GM12875 (cell line): ENCODE data around the gene GATAD2A.
"Not testable (repeated sequence)": the region's sequence is repeated elsewhere in the genome, so short reads cannot be mapped to it uniquely, and the experiment has no call there.

ENCODE experiments used
- H3K4me3 ChIP-seq: one replicate; pipeline ENCODE4 v1.5.1; 2011; ENCODE audit warnings: low read depth, low read length, control low read depth
- CTCF ChIP-seq: IDR thresholded peaks from 2 replicates; pipeline ENCODE4 v1.5.1; 2011; ENCODE audit warnings: low read depth, mild to moderate bottlenecking, control low read depth, inconsistent platforms, low read length, moderate library complexity, borderline replicate concordance; ENCODE audit not compliant: insufficient read depth

The GATAD2A gene

DNA sequence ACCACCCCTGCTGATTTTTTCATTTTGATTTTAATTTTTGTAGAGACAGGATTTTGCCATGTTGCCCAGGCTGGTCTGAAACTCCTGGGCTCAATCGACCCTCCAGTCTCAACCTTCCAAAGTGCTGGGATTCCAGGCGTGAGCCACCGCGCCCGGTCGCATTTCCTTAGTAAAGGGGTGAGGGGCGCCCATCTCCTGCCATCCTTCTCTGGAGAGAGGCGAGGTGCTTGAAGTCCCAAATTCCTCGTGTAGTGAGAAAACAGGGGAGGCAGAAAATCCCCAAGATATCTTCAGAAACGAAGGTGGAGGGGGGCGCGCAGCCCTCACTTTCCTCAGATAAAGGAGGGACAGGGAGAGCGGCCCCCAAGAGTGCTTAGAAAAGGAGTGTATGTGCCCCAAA is 21.0 kb upstream of the GATAD2A start:
- H3K4me3 ChIP-seq = peak overlapping the region; percentile 52
- no peak for TF ChIP-seq CTCF

GRCh38 chr19:19385131-19385895 is 20.2 kb upstream of the GATAD2A start:
- peak overlapping the region; percentile 93 for H3K4me3 ChIP-seq
- TF ChIP-seq CTCF = no peak

- TF ChIP-seq CTCF = peak; percentile 34; the same call in 1 of the 2 replicates
- peak overlapping the region; percentile 93 for H3K4me3 ChIP-seq
Measured at GRCh38 chr19:19385896-19386869, 19.3 kb upstream of the GATAD2A start.

GRCh38 chr19:19387108-19387507 is 18.4 kb upstream of the GATAD2A start:
- TF ChIP-seq CTCF = no peak
- peak overlapping the region; percentile 93 for H3K4me3 ChIP-seq

GRCh38 chr19:19388568-19389555 is 16.6 kb upstream of the GATAD2A start:
- no peak for TF ChIP-seq CTCF
- H3K4me3 ChIP-seq = no peak overlapping the region

DNA sequence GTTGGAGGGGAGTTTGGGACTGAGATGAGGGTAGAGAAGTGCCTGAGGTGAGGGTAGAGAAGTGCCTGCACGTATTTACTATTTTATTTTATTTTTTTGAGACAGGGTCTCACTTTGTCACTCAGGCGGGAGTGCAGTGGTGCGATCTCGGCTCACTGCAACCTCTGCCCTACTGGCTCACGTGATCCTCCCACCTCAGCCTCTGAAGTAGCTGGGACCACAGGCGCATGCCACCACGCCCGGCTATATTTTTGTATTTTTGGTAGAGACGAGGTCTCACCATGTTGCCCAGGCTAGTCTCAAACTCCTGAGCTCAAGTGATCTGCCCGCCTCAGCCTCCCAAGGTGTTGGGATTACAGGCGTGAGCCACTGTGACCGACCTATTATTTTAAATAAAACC is 15.8 kb upstream of the GATAD2A start:
- H3K4me3 ChIP-seq = not testable (repeated sequence)

GRCh38 chr19:19394333-19394732 is 11.1 kb upstream of the GATAD2A start:
- not testable (repeated sequence) for H3K4me3 ChIP-seq
